ENCODE data around the gene HS6ST3.
A peak's percentile ranks its signal among the peaks of the same experiment; 100 is the strongest.
"Not testable (repeated sequence)": the region's sequence is repeated elsewhere in the genome, so short reads cannot be mapped to it uniquely, and the experiment has no call there.

Gene HS6ST3

DNA sequence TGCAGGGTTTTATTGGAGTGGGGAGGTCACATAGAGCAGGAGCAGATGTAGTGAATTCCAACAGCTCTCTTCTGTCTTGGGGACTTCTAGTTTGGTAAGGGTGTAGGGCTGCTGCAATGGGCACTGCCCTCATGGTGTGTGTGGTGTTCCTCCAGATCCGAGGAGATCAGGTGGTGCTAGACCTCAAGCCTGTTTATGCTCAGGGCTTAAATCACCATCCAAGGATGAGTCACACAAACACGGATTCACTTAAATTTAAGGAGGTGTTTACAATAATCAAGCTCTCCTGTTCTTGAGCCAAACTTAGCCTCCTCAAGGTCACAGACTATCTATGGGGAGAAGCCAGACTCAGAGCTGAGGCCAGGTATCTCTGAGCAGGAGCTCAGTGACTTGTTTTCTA, 23.0 kb downstream of the HS6ST3 start:
- no peaks in the 10 kb centered on the region for H3K4me1 ChIP-seq (ENCODE audit: low read length)

DNA sequence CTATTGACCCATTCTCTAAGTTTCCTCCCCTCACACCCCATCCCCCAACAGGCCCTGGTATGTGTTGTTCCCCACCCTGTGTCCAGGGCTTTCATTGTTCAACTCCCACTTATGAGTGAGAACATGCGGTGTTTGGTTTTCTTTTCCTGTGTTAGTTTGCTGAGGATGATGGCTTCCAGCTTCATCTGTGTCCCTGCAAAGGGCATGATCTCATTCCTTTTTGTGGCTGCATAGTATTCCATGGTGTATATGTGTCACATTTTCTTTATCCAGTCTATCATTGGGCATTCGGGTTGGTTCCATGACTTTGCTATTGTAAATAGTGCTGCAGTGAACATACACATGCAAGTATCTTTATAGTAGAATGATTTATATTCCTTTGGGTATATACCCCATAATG, 25.5 kb downstream of the HS6ST3 start:
- H4K20me1 ChIP-seq (ENCODE audit: insufficient read depth, low read length); H3K4me1 ChIP-seq (ENCODE audit: low read length); H3K9ac ChIP-seq (ENCODE audit: low read length): not testable (repeated sequence)

More for the DNA sequence above, 23.0 kb downstream of the HS6ST3 start:
- peaks cover 5% of the 10 kb centered on the region; the same call in 1 of the 2 replicates for H3K9me3 ChIP-seq (ENCODE audit: insufficient read depth, low read length)
- H3K27me3 ChIP-seq (ENCODE audit: low read depth, low read length) = no peaks in the 10 kb centered on the region
- no peak overlapping the region for H3K4me3 ChIP-seq (ENCODE audit: low read length)
- no peak overlapping the region for H3K9ac ChIP-seq (ENCODE audit: low read length)
- no peaks in the 10 kb centered on the region for H3K79me2 ChIP-seq (ENCODE audit: low read length)
- no peaks in the 10 kb centered on the region for H3K36me3 ChIP-seq (replicated peaks; ENCODE audit: low read depth, low read length)
- no peak overlapping the region for H3K4me2 ChIP-seq (ENCODE audit: low read length)
- H2AFZ ChIP-seq (ENCODE audit: low read depth, low read length) = no peak overlapping the region
- H4K20me1 ChIP-seq (ENCODE audit: insufficient read depth, low read length) = no peaks in the 10 kb centered on the region
- TF ChIP-seq EZH2phosphoT487 (IDR thresholded peaks at IDR 0.05; ENCODE audit: low read depth) (no peak), CTCF (IDR thresholded peaks at IDR 0.05; ENCODE audit: low read depth, low read length) (no peak)
- H3K27ac ChIP-seq (ENCODE audit: low read length) = no peak overlapping the region

GRCh38 chr13:96119921-96120320, 30.0 kb downstream of the HS6ST3 start:
- Histone ChIP-seq H3K4me1 (ENCODE audit: low read length) (no peaks in the 10 kb centered on the region), H3K9ac (ENCODE audit: low read length) (no peak overlapping the region), H2AFZ (ENCODE audit: low read depth, low read length) (no peak overlapping the region), H3K36me3 (replicated peaks; ENCODE audit: low read depth, low read length) (no peaks in the 10 kb centered on the region), H3K4me2 (ENCODE audit: low read length) (no peak overlapping the region), H3K9me3 (ENCODE audit: insufficient read depth, low read length) (no peaks in the 10 kb centered on the region), H4K20me1 (ENCODE audit: insufficient read depth, low read length) (no peaks in the 10 kb centered on the region), H3K79me2 (ENCODE audit: low read length) (no peaks in the 10 kb centered on the region), H3K4me3 (ENCODE audit: low read length) (no peak overlapping the region), H3K27me3 (ENCODE audit: low read depth, low read length) (no peaks in the 10 kb centered on the region), H3K27ac (ENCODE audit: low read length) (no peak overlapping the region)
- no peak for TF ChIP-seq CTCF (IDR thresholded peaks at IDR 0.05; ENCODE audit: low read depth, low read length)
- no peak for TF ChIP-seq EZH2phosphoT487 (IDR thresholded peaks at IDR 0.05; ENCODE audit: low read depth)

More for the DNA sequence above, 25.5 kb downstream of the HS6ST3 start:
- H2AFZ ChIP-seq (ENCODE audit: low read depth, low read length); H3K36me3 ChIP-seq (replicated peaks; ENCODE audit: low read depth, low read length); H3K27ac ChIP-seq (ENCODE audit: low read length); H3K79me2 ChIP-seq (ENCODE audit: low read length); H3K9me3 ChIP-seq (ENCODE audit: insufficient read depth, low read length); H3K4me3 ChIP-seq (ENCODE audit: low read length); H3K4me2 ChIP-seq (ENCODE audit: low read length); H3K27me3 ChIP-seq (ENCODE audit: low read depth, low read length): not testable (repeated sequence)

DNA sequence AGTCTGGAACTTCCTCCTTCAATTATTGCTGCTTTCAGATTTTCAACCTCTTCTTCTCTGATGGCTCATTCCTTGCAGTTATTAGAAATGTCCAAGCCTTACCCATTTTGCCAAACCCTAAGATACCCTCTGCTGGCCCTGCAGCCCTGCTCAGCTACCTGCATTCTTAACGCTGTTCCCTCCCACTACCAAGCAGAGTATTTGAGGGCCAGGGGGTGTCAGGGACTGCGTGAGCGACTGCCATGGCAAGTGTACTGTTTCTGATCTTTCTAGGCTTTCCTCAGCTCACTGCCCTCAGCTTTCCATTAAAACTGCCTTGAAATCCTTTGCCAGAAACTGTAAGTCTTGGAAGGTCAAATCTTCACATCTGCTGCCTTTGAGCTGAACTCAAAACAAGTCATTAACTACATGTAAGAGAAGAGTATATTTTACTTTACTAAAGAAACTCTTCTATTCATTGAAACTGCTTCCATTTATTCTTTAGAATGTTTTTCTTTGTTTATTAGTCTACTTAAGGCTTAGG, 41.0 kb downstream of the HS6ST3 start:
- no peak overlapping the region for H3K4me2 ChIP-seq (ENCODE audit: low read length)
- H3K36me3 ChIP-seq (replicated peaks; ENCODE audit: low read depth, low read length) = no peaks in the 10 kb centered on the region
- H3K27me3 ChIP-seq (ENCODE audit: low read depth, low read length) = no peaks in the 10 kb centered on the region
- no peaks in the 10 kb centered on the region for H3K9me3 ChIP-seq (ENCODE audit: insufficient read depth, low read length)
- TF ChIP-seq CTCF (IDR thresholded peaks at IDR 0.05; ENCODE audit: low read depth, low read length) = no peak
- no peak for TF ChIP-seq EZH2phosphoT487 (IDR thresholded peaks at IDR 0.05; ENCODE audit: low read depth)
- H2AFZ ChIP-seq (ENCODE audit: low read depth, low read length) = no peak overlapping the region
- H3K79me2 ChIP-seq (ENCODE audit: low read length) = no peaks in the 10 kb centered on the region
- no peaks in the 10 kb centered on the region for H4K20me1 ChIP-seq (ENCODE audit: insufficient read depth, low read length)
- no peak overlapping the region for H3K9ac ChIP-seq (ENCODE audit: low read length)
- no peaks in the 10 kb centered on the region for H3K4me1 ChIP-seq (ENCODE audit: low read length)
- H3K4me3 ChIP-seq (ENCODE audit: low read length) = no peak overlapping the region
- no peak overlapping the region for H3K27ac ChIP-seq (ENCODE audit: low read length)

- TF ChIP-seq CTCF (IDR thresholded peaks at IDR 0.05; ENCODE audit: low read depth, low read length) (peak; percentile 53), EZH2phosphoT487 (IDR thresholded peaks at IDR 0.05; ENCODE audit: low read depth) (no peak)
- Histone ChIP-seq H3K36me3 (replicated peaks; ENCODE audit: low read depth, low read length) (no peaks in the 10 kb centered on the region), H3K27ac (ENCODE audit: low read length) (no peak overlapping the region), H3K4me1 (ENCODE audit: low read length) (no peaks in the 10 kb centered on the region), H3K4me2 (ENCODE audit: low read length) (no peak overlapping the region), H4K20me1 (ENCODE audit: insufficient read depth, low read length) (no peaks in the 10 kb centered on the region), H2AFZ (ENCODE audit: low read depth, low read length) (no peak overlapping the region), H3K9me3 (ENCODE audit: insufficient read depth, low read length) (no peaks in the 10 kb centered on the region), H3K79me2 (ENCODE audit: low read length) (no peaks in the 10 kb centered on the region), H3K4me3 (ENCODE audit: low read length) (no peak overlapping the region), H3K27me3 (ENCODE audit: low read depth, low read length) (no peaks in the 10 kb centered on the region), H3K9ac (ENCODE audit: low read length) (no peak overlapping the region)
These were observed 51.1 kb downstream of the HS6ST3 start for GRCh38 chr13:96141032-96141431.

All from OCI-LY3 (cell line).